ENCODE results near the gene RGS16. TPM values are rescaled to one million over a fixed set of nuclear protein-coding genes. Genes with fewer than 3 reads are reported as not detected.

RGS16 gene
- total RNA-seq, 1 donor, result 1.3 TPM

DNA sequence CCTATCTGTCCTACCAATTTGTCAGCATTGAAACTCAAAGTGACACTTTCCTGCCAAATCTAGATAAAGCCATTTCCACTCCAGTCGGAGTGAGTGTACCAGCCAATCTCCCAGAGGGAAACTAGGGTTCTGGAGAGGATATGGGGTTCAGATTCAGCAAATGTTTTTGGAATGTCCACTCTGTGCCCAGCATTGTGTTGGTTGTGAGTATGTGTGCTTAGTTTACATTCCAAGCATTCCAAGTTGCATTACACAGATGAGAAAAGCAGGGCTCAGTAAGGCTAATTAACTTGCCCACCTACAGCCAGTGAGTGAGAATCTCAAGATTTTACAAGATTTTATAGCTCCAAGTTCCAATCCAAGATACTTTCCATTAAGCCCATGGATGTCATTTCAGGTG is 26.4 kb upstream of the RGS16 start:
- DNase-seq (ENCODE audit: low read depth), result no peak
- no peak overlapping the region for H3K4me3 ChIP-seq (ENCODE audit: low read depth, low read length)
- TF ChIP-seq, protein P1, sequence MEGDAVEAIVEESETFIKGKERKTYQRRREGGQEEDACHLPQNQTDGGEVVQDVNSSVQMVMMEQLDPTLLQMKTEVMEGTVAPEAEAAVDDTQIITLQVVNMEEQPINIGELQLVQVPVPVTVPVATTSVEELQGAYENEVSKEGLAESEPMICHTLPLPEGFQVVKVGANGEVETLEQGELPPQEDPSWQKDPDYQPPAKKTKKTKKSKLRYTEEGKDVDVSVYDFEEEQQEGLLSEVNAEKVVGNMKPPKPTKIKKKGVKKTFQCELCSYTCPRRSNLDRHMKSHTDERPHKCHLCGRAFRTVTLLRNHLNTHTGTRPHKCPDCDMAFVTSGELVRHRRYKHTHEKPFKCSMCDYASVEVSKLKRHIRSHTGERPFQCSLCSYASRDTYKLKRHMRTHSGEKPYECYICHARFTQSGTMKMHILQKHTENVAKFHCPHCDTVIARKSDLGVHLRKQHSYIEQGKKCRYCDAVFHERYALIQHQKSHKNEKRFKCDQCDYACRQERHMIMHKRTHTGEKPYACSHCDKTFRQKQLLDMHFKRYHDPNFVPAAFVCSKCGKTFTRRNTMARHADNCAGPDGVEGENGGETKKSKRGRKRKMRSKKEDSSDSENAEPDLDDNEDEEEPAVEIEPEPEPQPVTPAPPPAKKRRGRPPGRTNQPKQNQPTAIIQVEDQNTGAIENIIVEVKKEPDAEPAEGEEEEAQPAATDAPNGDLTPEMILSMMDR (IDR thresholded peaks at IDR 0.05; ENCODE audit: insufficient read depth, low read depth, low read length), result no peak

DNA sequence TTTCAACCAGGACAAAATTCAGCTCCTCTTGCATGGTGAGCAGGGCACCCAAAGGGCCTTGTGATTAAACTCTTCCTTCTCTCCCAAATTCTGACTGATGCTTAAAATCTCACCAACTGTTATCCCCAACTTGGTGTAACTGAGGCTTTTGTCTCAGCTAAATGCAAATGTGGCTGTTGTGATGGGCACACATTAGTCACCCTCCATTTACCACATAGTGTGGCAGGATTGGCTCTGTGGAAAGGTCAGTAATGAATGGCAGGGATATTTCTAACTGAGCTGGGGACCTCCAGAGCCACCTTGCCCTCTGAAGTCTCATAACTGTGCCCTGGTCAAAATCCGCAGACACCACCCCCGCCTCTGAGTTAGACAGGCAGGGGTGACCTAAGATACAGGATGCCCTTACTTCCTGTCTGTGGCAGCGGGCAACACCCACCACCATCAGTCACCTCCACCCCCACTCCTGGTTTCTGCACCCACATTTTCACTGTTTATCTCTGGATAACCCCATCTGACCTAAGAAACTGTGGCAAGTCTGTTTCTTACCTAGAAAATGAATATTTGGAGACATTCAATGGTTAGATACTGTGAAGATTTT is 25.4 kb upstream of the RGS16 start:
- no peak overlapping the region for H3K4me3 ChIP-seq (ENCODE audit: low read depth, low read length)
- TF ChIP-seq, protein P1 (IDR thresholded peaks at IDR 0.05; ENCODE audit: insufficient read depth, low read depth, low read length), result no peak
- DNase-seq (ENCODE audit: low read depth), result no peak

GRCh38 chr1:182629080-182629479 is 24.9 kb upstream of the RGS16 start:
- TF ChIP-seq, protein P1 (IDR thresholded peaks at IDR 0.05; ENCODE audit: insufficient read depth, low read depth, low read length), result no peak
- no peak overlapping the region for H3K4me3 ChIP-seq (ENCODE audit: low read depth, low read length)
- DNase-seq (ENCODE audit: low read depth), result no peak

GRCh38 chr1:182628657-182629056 is 24.5 kb upstream of the RGS16 start:
- TF ChIP-seq, protein P1 (IDR thresholded peaks at IDR 0.05; ENCODE audit: insufficient read depth, low read depth, low read length), result no peak
- no peak overlapping the region for H3K4me3 ChIP-seq (ENCODE audit: low read depth, low read length)
- DNase-seq (ENCODE audit: low read depth), result no peak

GRCh38 chr1:182627622-182628021 is 23.4 kb upstream of the RGS16 start:
- no peak for DNase-seq (ENCODE audit: low read depth)
- TF ChIP-seq, protein P1 (IDR thresholded peaks at IDR 0.05; ENCODE audit: insufficient read depth, low read depth, low read length), result no peak
- H3K4me3 ChIP-seq (ENCODE audit: low read depth, low read length), result no peak overlapping the region

DNA sequence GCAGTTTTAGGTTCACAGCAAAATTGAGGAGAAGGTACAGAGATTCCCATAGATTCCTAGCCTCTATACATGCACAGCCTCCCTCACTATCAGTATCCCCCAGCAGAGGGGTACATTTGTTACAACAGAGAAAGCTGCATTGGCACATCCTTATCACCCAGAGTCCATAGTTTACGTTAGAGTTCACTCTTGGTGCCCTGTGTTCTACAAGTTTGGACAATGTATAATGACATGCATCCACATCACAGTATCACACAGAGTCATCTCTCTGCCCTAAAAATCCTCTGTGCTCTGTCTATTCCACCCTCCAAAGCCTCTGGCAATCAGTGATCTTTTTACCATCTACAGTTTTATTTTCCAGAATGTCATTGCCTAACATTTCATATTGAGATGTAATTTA is 22.3 kb upstream of the RGS16 start:
- DNase-seq (ENCODE audit: low read depth), result no peak
- no peak overlapping the region for H3K4me3 ChIP-seq (ENCODE audit: low read depth, low read length)
- TF ChIP-seq, protein P1 (IDR thresholded peaks at IDR 0.05; ENCODE audit: insufficient read depth, low read depth, low read length), result no peak

All from fibroblast of villous mesenchyme (primary cell).